IPS-NIHi7 (cell line): ENCODE results near the gene SLC7A6.

Experiments
- DNase-seq: peaks from one replicate; pipeline ENCODE4 v3.0.0; 2012; ENCODE audit warnings: mixed read lengths; ENCODE audit errors: extremely low spot score

The SLC7A6 gene

GRCh38 chr16:68257251-68257905 is 6.9 kb upstream of the SLC7A6 start:
- DNase-seq: no peak

- DNase-seq: no peak
Observed at GRCh38 chr16:68257906-68258800, 6.2 kb upstream of the SLC7A6 start.

- DNase-seq: no peak
Observed at GRCh38 chr16:68259007-68259825, 5.1 kb upstream of the SLC7A6 start.

GRCh38 chr16:68263559-68264127 is 683 bp upstream of the SLC7A6 start:
- no peak for DNase-seq

GRCh38 chr16:68265078-68265920 is 973 bp downstream of the SLC7A6 start:
- DNase-seq: peak; percentile 53

GRCh38 chr16:68267612-68268405 is 3.5 kb downstream of the SLC7A6 start:
- no peak for DNase-seq

- no peak for DNase-seq
Observed at GRCh38 chr16:68269793-68270192, 5.5 kb downstream of the SLC7A6 start.

- DNase-seq: no peak
Observed at GRCh38 chr16:68270353-68270752, 6.0 kb downstream of the SLC7A6 start.

- DNase-seq: no peak
Observed at GRCh38 chr16:68272507-68273209, 8.3 kb downstream of the SLC7A6 start.

GRCh38 chr16:68273459-68273858 is 9.1 kb downstream of the SLC7A6 start:
- DNase-seq: no peak

- no peak for DNase-seq
Observed at GRCh38 chr16:68273896-68274295, 9.6 kb downstream of the SLC7A6 start.

GRCh38 chr16:68274441-68274840 is 10.1 kb downstream of the SLC7A6 start:
- DNase-seq: no peak

- no peak for DNase-seq
Observed at GRCh38 chr16:68275611-68276191, 11.4 kb downstream of the SLC7A6 start.

GRCh38 chr16:68276223-68276622 is 11.9 kb downstream of the SLC7A6 start:
- no peak for DNase-seq

GRCh38 chr16:68279726-68280558 is 15.6 kb downstream of the SLC7A6 start:
- no peak for DNase-seq

GRCh38 chr16:68281368-68282063 is 17.2 kb downstream of the SLC7A6 start:
- no peak for DNase-seq

GRCh38 chr16:68282064-68282452 is 17.7 kb downstream of the SLC7A6 start:
- DNase-seq: no peak

GRCh38 chr16:68283346-68283745 is 19.0 kb downstream of the SLC7A6 start:
- DNase-seq: no peak
